Measurements from ENCODE around the gene SGSH. TPM values are rescaled to one million over a fixed set of nuclear protein-coding genes. Genes with fewer than 3 reads are reported as not detected.

Gene SGSH
- total RNA-seq, 1 experiment from 2014 or later, result 19.8 TPM

DNA sequence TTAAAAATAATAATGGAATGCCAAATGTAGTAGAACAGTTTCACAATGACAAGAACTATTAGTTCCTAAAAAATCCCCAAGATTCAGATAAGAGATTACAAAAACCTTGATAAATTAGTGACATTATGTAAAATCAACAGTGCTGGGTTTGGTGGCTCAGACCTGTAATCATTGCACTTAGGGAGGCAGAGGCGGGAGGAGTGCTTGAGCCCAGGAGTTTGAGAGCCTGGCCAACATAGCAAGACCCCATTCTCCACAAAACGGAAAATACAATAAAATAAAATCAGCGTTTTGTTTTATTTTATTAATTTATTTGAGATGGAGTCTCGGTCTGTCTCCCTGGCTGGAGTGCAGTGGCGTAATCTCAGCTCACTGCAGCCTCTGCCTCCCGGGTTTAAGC is 46.2 kb downstream of the SGSH start:
- H3K4me3 Mint-ChIP-seq, result no peak overlapping the region

More for the DNA sequence above, 46.2 kb downstream of the SGSH start:
- Histone ChIP-seq H3K79me2 (ENCODE audit: insufficient read depth, low read length) (no peaks in the 10 kb centered on the region), H2AFZ (ENCODE audit: low read length) (no peak overlapping the region), H3K23me2 (ENCODE audit: insufficient read length, low read depth, low read length, poor library complexity, severe bottlenecking) (no peaks in the 10 kb centered on the region), H3K23ac (ENCODE audit: insufficient read length, low read depth, low read length) (no peak overlapping the region), H3K56ac (ENCODE audit: insufficient read length, low read depth, low read length) (no peak overlapping the region), H2BK20ac (ENCODE audit: low read depth, low read length, poor library complexity, severe bottlenecking) (no peak overlapping the region), H3K9ac (ENCODE audit: extremely low read depth, insufficient read length, low read length) (no peak overlapping the region), H2BK15ac (ENCODE audit: low read depth, low read length) (no peak overlapping the region), H3K4ac (ENCODE audit: low read depth, low read length) (no peak overlapping the region), H3K27ac (ENCODE audit: insufficient read length, low read depth, low read length) (no peak overlapping the region), H3K4me2 (ENCODE audit: insufficient read depth, insufficient read length, low read length) (no peak overlapping the region), H4K5ac (ENCODE audit: insufficient read length, low read depth, low read length) (no peak overlapping the region), H4K8ac (replicated peaks; ENCODE audit: insufficient read length, low read depth, low read length) (no peak overlapping the region), H2BK12ac (ENCODE audit: insufficient read length, low read depth, low read length) (no peak overlapping the region), H3K9me3 (ENCODE audit: control insufficient read depth, low read depth, low read length) (no peaks in the 10 kb centered on the region), H3K18ac (ENCODE audit: insufficient read length, low read depth, low read length) (no peak overlapping the region), H3T11ph (ENCODE audit: low read length) (no peak overlapping the region), H3K4me1 (ENCODE audit: insufficient read depth, low read length) (no peaks in the 10 kb centered on the region), H4K20me1 (ENCODE audit: control insufficient read depth, insufficient read depth, insufficient read length) (no peaks in the 10 kb centered on the region), H3K27me3 (ENCODE audit: insufficient read depth, low read length) (no peaks in the 10 kb centered on the region), H4K91ac (ENCODE audit: insufficient read length, low read depth, low read length) (no peak overlapping the region), H3K79me1 (ENCODE audit: insufficient read depth, low read depth, low read length, poor library complexity, severe bottlenecking) (no peaks in the 10 kb centered on the region), H2BK5ac (ENCODE audit: insufficient read length, low read length) (no peak overlapping the region), H2AK5ac (ENCODE audit: insufficient read length, low read length) (no peak overlapping the region), H2BK120ac (ENCODE audit: low read depth, low read length, poor library complexity, severe bottlenecking) (no peak overlapping the region), H3K14ac (ENCODE audit: insufficient read depth, low read length) (no peak overlapping the region)
- no CpG with 5 or more reads among the region's 6 CpGs for WGBS (ENCODE audit: extremely low coverage, insufficient read length, low lambda C conversion rate)
- H3K27ac Mint-ChIP-seq, result no peak overlapping the region
- no peaks in the 10 kb centered on the region; a peak in 1 of 7 replicates for H3K36me3 Mint-ChIP-seq (ENCODE audit: insufficient read depth in 1 of 3, low read depth in 3 of 3)
- peaks cover 3 to 18% of the 10 kb centered on the region in 2 experiments for H3K4me1 Mint-ChIP-seq
- peaks cover 22% of the 10 kb centered on the region for H3K27me3 Mint-ChIP-seq (ENCODE audit: low read depth)
- no peak for DNase-seq
- TF ChIP-seq CTCF (conservative IDR thresholded peaks at IDR 0.05), result no peak
- no peaks in the 10 kb centered on the region; a peak in 1 of 5 replicates for H3K9me3 Mint-ChIP-seq
